KBM-7 (cell line): ENCODE results near the gene LCK.
"Not testable (repeated sequence)": the region's sequence is repeated elsewhere in the genome, so short reads cannot be mapped to it uniquely, and the experiment has no call there.

Experiments used
- DNase-seq: peaks from one replicate; pipeline ENCODE4 v3.0.0-alpha.2; 2015
- in situ Hi-C: fragments of 300-500 bp; cut with MboI; formaldehyde crosslinking; loops from 2 replicates; pipeline ENCODE4 v1.14.3; 2020; ENCODE audit warnings: low sequenced_read_pairs, low pct_unique_long_range_greater_than_20kb, mixed read lengths

The LCK gene

GRCh38 chr1:32269744-32270143 lies 18.7 kb downstream of the LCK start:
- no peak for DNase-seq
- in situ Hi-C loops, result no loop called here

DNA sequence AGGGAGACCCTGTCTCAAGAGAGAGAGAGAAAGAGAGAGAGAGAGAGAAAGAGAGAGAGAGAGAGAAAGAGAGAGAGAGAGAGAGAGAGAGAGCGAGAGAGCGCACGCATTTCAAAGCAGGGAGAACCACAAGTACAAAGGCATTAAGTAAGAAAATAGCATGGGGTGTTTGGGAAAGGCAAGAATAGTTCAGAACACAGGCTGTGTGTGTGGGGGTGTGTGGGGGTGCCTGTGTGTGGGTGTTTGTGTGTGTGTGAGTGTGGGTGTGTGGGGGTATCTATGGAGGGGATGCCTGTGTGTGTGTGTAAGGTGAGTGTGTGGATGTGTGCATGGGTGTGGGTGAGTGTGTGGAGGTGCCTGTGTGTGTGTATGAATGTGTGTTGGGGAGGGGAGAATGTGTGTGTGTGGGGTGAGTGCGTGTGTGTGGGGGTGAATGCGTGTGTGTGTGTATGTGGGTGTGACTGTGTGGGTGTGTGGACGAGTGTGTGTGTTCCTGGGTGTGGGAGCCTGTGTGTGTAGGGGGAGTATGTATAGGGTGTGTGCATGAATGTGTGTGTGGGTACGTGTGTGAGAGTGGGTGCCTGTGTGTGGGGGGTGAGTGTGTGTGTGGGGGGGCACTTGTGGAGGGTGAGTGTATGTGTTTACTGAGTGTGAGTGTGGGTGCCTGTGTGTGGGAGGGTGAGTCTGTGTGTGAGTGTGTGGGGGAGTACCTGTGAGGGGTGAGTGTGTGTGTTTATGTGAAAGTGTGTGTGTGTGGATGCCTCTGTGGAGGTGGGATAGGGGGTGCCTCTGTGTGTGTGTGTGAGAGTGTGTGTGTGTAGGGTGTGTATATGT lies 21.7 kb downstream of the LCK start:
- in situ Hi-C loops, result no loop called here
- DNase-seq, result no peak

GRCh38 chr1:32273391-32274208 lies 22.5 kb downstream of the LCK start:
- peak; percentile 16 for DNase-seq
- in situ Hi-C loops, result no loop called here

- in situ Hi-C loops, result no loop called here
These were observed 23.7 kb downstream of the LCK start for GRCh38 chr1:32274646-32275340.

GRCh38 chr1:32275424-32275823 lies 24.4 kb downstream of the LCK start:
- no peak for DNase-seq
- in situ Hi-C loops, result no loop called here

More at GRCh38 chr1:32274646-32275340, 23.7 kb downstream of the LCK start:
- DNase-seq, result no peak

- no peak for DNase-seq
- in situ Hi-C loops, result no loop called here
These were observed 25.1 kb downstream of the LCK start for GRCh38 chr1:32276032-32276782.

GRCh38 chr1:32284777-32285176 lies 33.7 kb downstream of the LCK start:
- in situ Hi-C loops, DNase-seq: not testable (repeated sequence)

DNA sequence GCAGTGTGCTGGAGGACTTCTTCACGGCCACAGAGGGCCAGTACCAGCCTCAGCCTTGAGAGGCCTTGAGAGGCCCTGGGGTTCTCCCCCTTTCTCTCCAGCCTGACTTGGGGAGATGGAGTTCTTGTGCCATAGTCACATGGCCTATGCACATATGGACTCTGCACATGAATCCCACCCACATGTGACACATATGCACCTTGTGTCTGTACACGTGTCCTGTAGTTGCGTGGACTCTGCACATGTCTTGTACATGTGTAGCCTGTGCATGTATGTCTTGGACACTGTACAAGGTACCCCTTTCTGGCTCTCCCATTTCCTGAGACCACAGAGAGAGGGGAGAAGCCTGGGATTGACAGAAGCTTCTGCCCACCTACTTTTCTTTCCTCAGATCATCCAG lies 34.6 kb downstream of the LCK start:
- in situ Hi-C loops, result no loop called here
- DNase-seq, result no peak

GRCh38 chr1:32286763-32287162 lies 35.7 kb downstream of the LCK start:
- in situ Hi-C loops, result no loop called here
- DNase-seq, result no peak

GRCh38 chr1:32289256-32289655 lies 38.2 kb downstream of the LCK start:
- no peak for DNase-seq
- in situ Hi-C loops, result no loop called here

DNA sequence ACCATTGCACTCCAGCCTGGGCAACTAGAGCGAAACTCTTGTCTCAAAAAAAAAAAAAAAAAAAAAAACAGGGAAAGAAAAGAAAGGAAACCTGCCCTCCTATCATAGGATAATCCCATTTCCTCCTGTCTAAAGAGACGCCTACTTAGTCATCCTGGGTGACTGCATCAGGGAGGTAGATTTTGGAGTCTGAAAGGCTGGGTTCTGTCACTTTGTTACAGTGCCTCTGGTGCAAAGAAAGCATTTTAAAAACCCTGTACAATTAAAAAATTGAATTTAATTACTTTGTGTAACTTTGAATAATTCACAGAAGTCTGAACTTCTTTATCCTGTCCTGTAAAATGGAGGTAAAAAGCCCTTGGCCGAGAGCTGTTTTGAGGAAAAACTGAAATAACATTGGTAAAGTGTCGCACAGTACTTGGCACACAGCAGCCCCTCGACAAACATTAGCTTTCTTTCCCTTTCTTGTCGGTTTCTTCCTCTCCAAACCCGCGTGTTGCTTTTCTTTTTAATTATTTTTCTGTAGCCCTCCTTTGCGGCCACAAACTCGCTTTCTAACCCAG lies 40.2 kb downstream of the LCK start:
- DNase-seq, result no peak
- in situ Hi-C loops, result no loop called here

GRCh38 chr1:32291708-32292538 lies 40.9 kb downstream of the LCK start, which contains the start of gene HDAC1:
Gene HDAC1 (plus strand): TSS chr1:32292083. CDS start chr1:32292170, 87 bp downstream.
- peak; percentile 98 for DNase-seq
- in situ Hi-C loops, result no loop called here

DNA sequence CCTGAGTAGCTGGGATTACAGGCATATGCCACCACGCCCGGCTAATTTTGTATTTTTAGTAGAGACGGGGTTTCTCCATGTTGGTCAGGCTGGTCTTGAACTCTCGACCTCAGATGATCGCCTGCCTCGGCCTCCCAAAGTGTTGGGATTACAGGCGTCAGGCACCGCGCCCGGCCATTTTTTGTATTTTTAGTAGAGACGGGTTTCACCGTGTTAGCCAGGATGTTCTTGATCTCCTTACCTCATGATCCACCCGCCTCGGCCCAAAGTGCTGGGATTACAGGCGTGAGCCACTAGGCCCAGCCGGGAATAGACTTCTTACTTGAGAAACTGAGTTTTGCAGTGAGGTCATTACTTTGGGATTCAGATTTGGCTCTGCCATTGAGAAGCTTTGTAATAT lies 47.1 kb downstream of the LCK start:
- DNase-seq, in situ Hi-C loops: not testable (repeated sequence)

DNA sequence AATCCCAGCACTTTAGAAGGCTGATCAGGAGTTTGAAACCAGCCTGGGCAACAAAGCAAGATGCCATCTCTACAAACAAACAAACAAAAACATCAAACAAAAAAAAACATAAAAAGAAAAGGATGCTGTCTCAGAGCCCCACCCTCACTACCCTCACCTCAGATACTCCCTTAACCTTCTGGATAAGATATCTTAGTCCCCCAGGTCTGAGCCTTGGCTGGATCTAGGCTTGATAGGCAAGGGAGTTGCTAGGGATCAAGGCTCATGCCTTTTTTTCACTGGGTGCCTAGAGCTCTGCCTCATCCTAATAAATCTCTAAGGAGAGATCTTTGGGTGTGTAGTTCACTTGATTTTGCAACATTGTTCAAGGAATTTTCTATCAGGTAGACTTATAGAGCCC lies 48.3 kb downstream of the LCK start:
- no peak for DNase-seq
- in situ Hi-C loops, result no loop called here

GRCh38 chr1:32303358-32303757 lies 52.3 kb downstream of the LCK start:
- in situ Hi-C loops, result no loop called here

DNA sequence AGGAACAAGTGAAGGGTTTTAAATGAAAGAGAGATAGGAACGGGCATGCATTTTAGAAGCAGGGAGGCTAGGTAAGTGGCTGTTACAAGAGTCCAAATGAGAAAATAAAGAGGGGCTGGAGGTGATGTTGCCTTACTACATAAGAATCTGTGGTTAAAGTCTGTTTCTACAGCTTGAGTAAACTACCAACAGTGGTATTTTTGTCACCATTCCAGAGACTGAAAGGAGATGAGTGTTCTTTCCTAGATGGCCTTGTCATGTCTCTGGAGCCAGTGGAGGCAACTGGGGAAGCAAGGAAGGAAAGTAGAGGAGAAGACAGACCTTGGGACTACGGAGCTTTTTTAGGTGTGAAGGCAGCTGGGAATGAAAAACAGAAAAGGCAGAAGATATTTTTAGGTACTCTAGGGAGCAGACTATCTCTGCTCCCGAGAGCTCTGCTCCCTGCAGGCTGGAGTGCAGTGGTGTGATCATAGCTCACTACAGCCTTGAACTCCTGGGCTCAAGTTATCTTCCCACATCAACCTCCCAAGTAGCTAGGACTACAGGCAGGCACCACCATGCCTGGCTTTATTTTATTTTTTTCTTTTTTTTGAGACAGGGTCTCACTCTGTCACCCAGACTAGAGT lies 53.0 kb downstream of the LCK start:
- in situ Hi-C loops, result no loop called here
- DNase-seq, result no peak

More at GRCh38 chr1:32303358-32303757, 52.3 kb downstream of the LCK start:
- no peak for DNase-seq

DNA sequence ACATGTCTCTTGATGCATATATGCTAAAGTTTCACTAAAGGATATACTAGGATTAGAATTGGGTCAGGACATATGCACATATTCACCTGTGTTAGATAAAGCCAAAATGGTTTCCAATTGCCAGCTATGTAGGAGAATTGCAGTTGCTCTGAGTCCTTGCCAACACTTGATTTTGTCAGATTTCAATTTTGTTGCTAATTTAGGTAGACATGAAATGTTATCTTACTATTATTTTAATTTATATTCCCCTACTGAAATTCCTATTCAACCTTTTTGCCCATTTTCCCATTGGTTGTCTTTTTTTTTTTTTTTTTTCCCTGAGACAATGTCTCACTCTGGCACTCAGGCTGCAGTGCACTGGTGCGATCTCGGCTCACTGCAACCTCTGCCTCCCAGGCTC lies 54.2 kb downstream of the LCK start:
- no peak for DNase-seq
- in situ Hi-C loops, result no loop called here
